Pancreas (tissue), 10 donors: Measurements from ENCODE around the gene PTPN20. TPM values are rescaled to one million over a fixed set of nuclear protein-coding genes. Genes with fewer than 3 reads are reported as not detected.
A peak's percentile ranks its signal among the peaks of the same experiment; 100 is the strongest.

Experiments used
- ATAC-seq, 4 donors: fragments of 200-7000 bp; cut with Tn5 transposase; one replicate each; pipeline versions ENCODE4 v1.8.0 to v1.9.1; 2020; ENCODE audit warnings: mild to moderate bottlenecking in 4 of 4, moderate library complexity in 4 of 4
- DNase-seq, 6 donors: peaks; one replicate each; pipeline ENCODE4 v3.0.0-alpha.2; 2020
- FAIRE-seq: peaks from 2 replicates; lab custom pipeline; 2012; peaks lifted over from hg19 to GRCh38; lab: Jason Lieb, UNC
- H3K27ac ChIP-seq, 4 donors: fragments of 200-600 bp; sonication (generic); 1 replicate in 3 of 4; 2 replicates in 1 of 4; pipeline versions ENCODE4 v1.5.0 to v1.8.0; 2020
- H3K27me3 ChIP-seq, 4 donors: fragments of 200-600 bp; one replicate each; pipeline ENCODE4 v1.8.0; 2021
- H3K36me3 ChIP-seq, 3 donors: fragments of 200-600 bp; sonication (generic) in 1 of 3; one replicate each; pipeline versions ENCODE4 v1.5.0 to v1.8.0; 2020 to 2021
- H3K4me1 ChIP-seq, 3 donors: fragments of 200-600 bp; one replicate each; pipeline ENCODE4 v1.8.0; 2021
- H3K4me3 ChIP-seq, 4 donors: fragments of 200-600 bp; sonication (generic) in 2 of 4; one replicate each; pipeline versions ENCODE4 v1.5.0 to v1.8.0; 2020 to 2021
- H3K9me3 ChIP-seq, 4 donors: fragments of 200-600 bp; one replicate each; pipeline ENCODE4 v1.8.0; 2021
- WGBS, 2 donors: extraction: QIAGEN DNeasy Blood & Tissue Kit; methylation state at CpG; one replicate each; pipeline ENCODE4 v1.1.7; 2013; 5-methylcytosine and 5-hydroxymethylcytosine counted together
- intact Hi-C, 3 donors: fragments of 100-400 bp; cut with DNase I; formaldehyde crosslinking; loops; one replicate each; pipeline versions ENCODE4 v1.11.1 to v1.14.2; 2022
- polyA plus RNA-seq, 2 donors: library from polyadenylated mRNA; stranded (reverse); fragments of 200-250 nt; gene quantifications; one replicate each; pipeline ENCODE4 v1.2.3, GENCODE V29; 2013
- total RNA-seq, 6 donors: library from RNA; stranded (reverse); fragmentation: NEBNext Ultra II Directional in 4 of 6; extraction: Animal tissue kit (Norgen Biotek cat#: 25700) in 4 of 6; gene quantifications; one replicate each; pipeline versions ENCODE4 v1.2.1 to v1.2.4, GENCODE V29; 2021 to 2023
- TF ChIP-seq, protein P1 (sequence below), 4 donors: fragments of 200-600 bp; sonication (generic) in 3 of 4; IDR thresholded peaks; one replicate each; pipeline versions ENCODE4 v1.5.0 to v1.8.0; 2021; ENCODE audit warnings: antibody characterized with exemption in 4 of 4
- donor health status: healthy with polysubstance abuse.
- donor health status: DM: no; HTN: no; CAD: no; lungs with moderate emphysema.
- donor health status: DM: no; HTN: no; CAD: no.
- donor health status: control.
- donor health status: control.
- donor health status: Bipolar disorder and iron deficiency.
- donor health status: DM: yes; HTN: yes; CAD: no.
- donor health status: DM: no; HTN: no; CAD: no.
- donor health status: DM: no; HTN: no; CAD: no.
- donor health status: DM: yes; HTN: yes; CAD: no.

PTPN20 gene
- total and polyA plus RNA-seq, 8 donors = 1.4 to 8.3 (median 3.2) TPM

DNA sequence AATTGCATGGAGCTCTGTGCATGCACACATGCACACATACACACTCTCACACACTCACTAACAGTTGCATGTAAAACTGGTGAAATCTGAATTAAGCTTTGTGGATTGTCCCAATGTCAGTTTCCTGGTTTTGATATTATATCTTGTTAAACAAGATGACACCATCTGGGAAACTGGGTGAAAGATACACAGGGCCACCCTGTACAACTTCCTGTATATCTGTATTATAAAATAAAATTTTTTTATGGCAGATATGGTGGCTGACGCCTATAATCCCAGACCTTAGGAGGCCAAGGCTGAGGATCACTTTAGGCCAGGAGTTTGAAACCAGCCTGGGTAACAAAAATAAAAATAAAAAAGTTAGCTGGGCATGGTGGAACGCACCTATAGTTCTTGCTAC is 87.4 kb downstream of the PTPN20 start:
- 89 to 95% methylated on average over 2 of the region's 2 CpGs for WGBS, 2 donors
- no peaks in the 10 kb centered on the region for H3K36me3 ChIP-seq
- TF ChIP-seq, protein P1, sequence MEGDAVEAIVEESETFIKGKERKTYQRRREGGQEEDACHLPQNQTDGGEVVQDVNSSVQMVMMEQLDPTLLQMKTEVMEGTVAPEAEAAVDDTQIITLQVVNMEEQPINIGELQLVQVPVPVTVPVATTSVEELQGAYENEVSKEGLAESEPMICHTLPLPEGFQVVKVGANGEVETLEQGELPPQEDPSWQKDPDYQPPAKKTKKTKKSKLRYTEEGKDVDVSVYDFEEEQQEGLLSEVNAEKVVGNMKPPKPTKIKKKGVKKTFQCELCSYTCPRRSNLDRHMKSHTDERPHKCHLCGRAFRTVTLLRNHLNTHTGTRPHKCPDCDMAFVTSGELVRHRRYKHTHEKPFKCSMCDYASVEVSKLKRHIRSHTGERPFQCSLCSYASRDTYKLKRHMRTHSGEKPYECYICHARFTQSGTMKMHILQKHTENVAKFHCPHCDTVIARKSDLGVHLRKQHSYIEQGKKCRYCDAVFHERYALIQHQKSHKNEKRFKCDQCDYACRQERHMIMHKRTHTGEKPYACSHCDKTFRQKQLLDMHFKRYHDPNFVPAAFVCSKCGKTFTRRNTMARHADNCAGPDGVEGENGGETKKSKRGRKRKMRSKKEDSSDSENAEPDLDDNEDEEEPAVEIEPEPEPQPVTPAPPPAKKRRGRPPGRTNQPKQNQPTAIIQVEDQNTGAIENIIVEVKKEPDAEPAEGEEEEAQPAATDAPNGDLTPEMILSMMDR (IDR thresholded peaks at IDR 0.05) = no peak
- FAIRE-seq (no peak), DNase-seq (no peak), ATAC-seq (no peak)
- H3K27ac ChIP-seq = no peak overlapping the region
- no peaks in the 10 kb centered on the region for H3K27me3 ChIP-seq
- H3K9me3 ChIP-seq = no peaks in the 10 kb centered on the region
- H3K4me3 ChIP-seq = no peak overlapping the region
- no peaks in the 10 kb centered on the region for H3K4me1 ChIP-seq
- intact Hi-C loops = no loop called here

DNA sequence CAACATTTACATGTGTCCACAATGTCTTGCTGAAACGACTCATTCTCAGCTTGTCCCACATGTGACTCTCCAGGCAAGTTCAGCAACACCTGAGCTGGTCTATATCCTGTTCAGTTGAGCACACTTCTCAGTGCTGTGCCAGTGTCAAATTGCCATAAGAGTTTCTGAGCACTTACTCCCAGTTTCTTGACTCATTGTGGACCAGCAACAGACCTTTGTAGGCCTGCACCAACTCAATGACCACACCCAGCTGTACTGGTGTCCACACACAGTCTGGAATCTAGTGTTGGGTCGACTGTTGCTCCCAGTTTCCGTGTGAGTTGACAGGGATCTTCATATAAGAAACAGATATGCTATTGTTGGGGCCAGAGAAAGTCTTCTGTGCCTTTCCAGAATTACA is 88.0 kb downstream of the PTPN20 start:
- Histone ChIP-seq H3K4me1 (no peaks in the 10 kb centered on the region), H3K9me3 (no peaks in the 10 kb centered on the region), H3K36me3 (no peaks in the 10 kb centered on the region), H3K27me3 (no peaks in the 10 kb centered on the region), H3K27ac (no peak overlapping the region), H3K4me3 (no peak overlapping the region)
- TF ChIP-seq, protein P1 (IDR thresholded peaks at IDR 0.05) = no peak
- FAIRE-seq = no peak
- ATAC-seq = no peak
- intact Hi-C loops = no loop called here
- 77 to 80% methylated on average over 3 of the region's 3 CpGs for WGBS, 2 donors
- DNase-seq = no peak

DNA sequence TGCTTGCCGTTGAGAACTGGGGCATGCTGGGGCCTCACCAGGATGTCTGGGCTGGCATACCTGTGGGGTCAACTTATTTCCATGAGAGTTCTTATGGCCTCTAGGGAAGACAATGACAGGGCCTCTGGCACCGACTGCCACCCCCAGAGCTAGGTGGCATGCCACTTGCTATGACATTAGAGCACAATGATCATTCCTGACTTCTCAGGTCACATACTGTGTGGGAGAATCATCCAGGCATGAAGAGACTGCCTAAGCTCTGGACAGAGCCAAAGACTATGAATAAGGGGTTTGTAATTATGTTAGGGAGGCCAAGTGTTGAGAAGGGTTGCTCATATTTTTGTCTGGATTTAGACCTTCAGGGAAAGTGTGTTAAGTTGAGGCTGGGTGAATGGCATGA is 97.5 kb downstream of the PTPN20 start:
- 80 to 81% methylated on average over 2 of the region's 2 CpGs for WGBS, 2 donors
- TF ChIP-seq, protein P1 (IDR thresholded peaks at IDR 0.05) = no peak
- Histone ChIP-seq H3K4me1 (no peaks in the 10 kb centered on the region), H3K4me3 (no peak overlapping the region), H3K36me3 (no peaks in the 10 kb centered on the region), H3K9me3 (no peaks in the 10 kb centered on the region), H3K27ac (no peak overlapping the region), H3K27me3 (no peaks in the 10 kb centered on the region)
- DNase-seq (no peak), ATAC-seq (no peak), FAIRE-seq (no peak)
- intact Hi-C loops = no loop called here

DNA sequence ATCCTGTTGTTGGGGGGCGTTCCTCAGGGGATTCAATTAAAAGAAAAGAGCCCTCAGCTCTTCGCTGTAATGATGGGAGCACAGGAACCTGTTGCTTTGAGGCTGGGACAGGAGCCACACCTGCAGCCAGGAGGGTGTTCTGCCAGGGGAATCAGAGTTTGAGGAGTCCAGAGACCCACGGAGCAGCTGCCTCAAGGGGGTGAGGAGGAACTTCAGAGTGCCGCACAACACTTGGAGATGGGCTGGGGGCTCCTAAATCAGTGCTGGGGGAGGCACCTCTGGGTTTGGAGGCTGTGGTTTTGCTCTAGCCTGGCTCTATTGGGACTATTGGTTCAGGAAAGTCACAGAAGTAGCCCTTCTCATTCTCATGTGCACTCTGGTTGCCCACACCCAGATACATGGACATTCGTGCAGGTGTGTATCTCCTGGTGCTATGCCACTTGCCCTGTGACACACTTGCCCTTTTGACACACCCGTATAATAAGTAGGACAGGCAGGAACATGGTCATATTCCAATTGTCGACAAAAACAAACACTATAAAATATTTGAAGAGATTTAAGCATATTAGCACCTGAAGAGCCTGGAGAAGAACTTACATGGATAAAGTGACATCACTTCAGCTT is 98.1 kb downstream of the PTPN20 start:
- Histone ChIP-seq H3K36me3 (no peaks in the 10 kb centered on the region), H3K9me3 (no peaks in the 10 kb centered on the region), H3K4me1 (no peaks in the 10 kb centered on the region), H3K27ac (no peak overlapping the region), H3K4me3 (no peak overlapping the region), H3K27me3 (no peaks in the 10 kb centered on the region)
- DNase-seq = peak in 1 of 6 donors; percentile 5
- FAIRE-seq = no peak
- TF ChIP-seq, protein P1 (IDR thresholded peaks at IDR 0.05) = no peak
- WGBS, 2 donors = 48 to 55% methylated on average over 7 of the region's 7 CpGs
- no peak for ATAC-seq
- intact Hi-C loops = no loop called here

DNA sequence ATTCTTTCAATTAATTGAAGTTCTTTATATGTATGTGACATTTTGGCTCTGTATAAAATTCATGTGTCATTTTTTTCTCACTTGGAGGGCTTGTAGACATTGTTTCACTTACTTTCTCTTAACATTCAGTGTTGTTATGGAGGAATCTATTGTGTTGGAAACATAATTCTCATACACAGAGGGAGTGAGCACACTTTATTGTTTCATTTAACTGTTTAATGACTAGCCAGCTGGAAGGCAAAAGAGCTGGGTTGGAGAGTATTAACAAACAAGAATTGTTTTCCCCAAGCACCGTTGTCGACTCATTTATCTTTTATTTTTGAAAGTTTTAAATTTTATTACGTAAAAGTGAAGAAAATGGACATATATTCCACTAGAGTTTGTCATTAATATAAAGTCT is 98.8 kb downstream of the PTPN20 start:
- Histone ChIP-seq H3K27me3 (no peaks in the 10 kb centered on the region), H3K27ac (no peak overlapping the region), H3K4me1 (no peaks in the 10 kb centered on the region), H3K9me3 (no peaks in the 10 kb centered on the region), H3K4me3 (no peak overlapping the region), H3K36me3 (no peaks in the 10 kb centered on the region)
- TF ChIP-seq, protein P1 (IDR thresholded peaks at IDR 0.05) = no peak
- ATAC-seq (no peak), DNase-seq (no peak), FAIRE-seq (no peak)
- WGBS, 2 donors = 86 to 92% methylated on average over 3 of the region's 3 CpGs
- intact Hi-C loops = no loop called here
